Endothelial cell of umbilical vein (primary cell): ENCODE results near the gene RAD51B.

Experiments used
- EZH2 ChIP-seq: IDR thresholded peaks from 2 replicates; pipeline ENCODE4 v1.6.1; 2012; ENCODE audit warnings: borderline replicate concordance, low read depth, mild to moderate bottlenecking, moderate library complexity, low read length, inconsistent platforms; ENCODE audit not compliant: severe bottlenecking
- FOS ChIP-seq: IDR thresholded peaks from 2 replicates; pipeline ENCODE4 v1.6.1; 2011; ENCODE audit warnings: mild to moderate bottlenecking, low read length, moderate library complexity, borderline replicate concordance; ENCODE audit not compliant: insufficient read depth
- GATA2 ChIP-seq: IDR thresholded peaks from 2 replicates; pipeline ENCODE4 v1.7.0; 2011; ENCODE audit warnings: low read depth, mild to moderate bottlenecking, moderate library complexity, mixed read lengths, low read length; ENCODE audit not compliant: insufficient read length, insufficient read depth
- JUN ChIP-seq: IDR thresholded peaks from 2 replicates; pipeline ENCODE4 v1.6.1; 2011; ENCODE audit warnings: borderline replicate concordance, low read depth; ENCODE audit not compliant: insufficient read length, insufficient read depth
- MYC ChIP-seq: IDR thresholded peaks from one replicate; pipeline ENCODE4 v1.6.1; 2011; ENCODE audit warnings: mild to moderate bottlenecking, low read depth, low read length
- POLR2A ChIP-seq: IDR thresholded peaks from 2 replicates; pipeline ENCODE4 v1.6.1; 2012; ENCODE audit warnings: low read depth, mild to moderate bottlenecking, control low read depth, low read length
- POLR2AphosphoS5 ChIP-seq: IDR thresholded peaks from 2 replicates; pipeline ENCODE4 v1.6.1; 2012; ENCODE audit warnings: low read depth, mild to moderate bottlenecking, control low read depth, low read length, moderate library complexity; ENCODE audit not compliant: insufficient read depth
- TF ChIP-seq, protein P1 (sequence below), 2 donors: IDR thresholded peaks; 1 replicate in 1 of 2; 2 replicates in 1 of 2; pipeline ENCODE4 v1.5.1; 2011; ENCODE audit warnings: low read length in 2 of 2, mild to moderate bottlenecking in 2 of 2, moderate library complexity in 2 of 2, control low read depth in 1 of 2, inconsistent platforms in 1 of 2, low read depth in 1 of 2; ENCODE audit not compliant: insufficient read depth in 1 of 2; ENCODE audit errors: extremely low read depth in 1 of 2

DNA sequence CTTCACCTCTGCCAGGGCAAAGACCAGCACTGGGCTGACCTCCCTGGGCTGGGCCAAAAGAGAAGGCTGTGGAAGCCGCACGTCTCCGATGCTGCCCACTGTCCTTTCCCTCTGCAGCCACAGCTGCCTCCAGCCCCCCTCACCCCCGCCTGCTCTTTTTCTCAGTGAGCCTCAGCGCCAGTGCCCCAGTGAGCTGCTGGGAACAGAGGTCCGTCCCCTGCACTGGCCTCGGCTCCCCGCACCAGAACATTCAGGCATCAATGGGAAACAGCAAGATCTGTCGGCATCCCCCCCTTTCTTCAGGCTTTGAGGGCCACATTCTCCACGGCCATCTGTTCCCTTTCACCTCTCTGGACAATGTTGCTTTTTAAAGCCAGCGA, 575.2 kb downstream of the RAD51B start:
- TF ChIP-seq, protein P1, sequence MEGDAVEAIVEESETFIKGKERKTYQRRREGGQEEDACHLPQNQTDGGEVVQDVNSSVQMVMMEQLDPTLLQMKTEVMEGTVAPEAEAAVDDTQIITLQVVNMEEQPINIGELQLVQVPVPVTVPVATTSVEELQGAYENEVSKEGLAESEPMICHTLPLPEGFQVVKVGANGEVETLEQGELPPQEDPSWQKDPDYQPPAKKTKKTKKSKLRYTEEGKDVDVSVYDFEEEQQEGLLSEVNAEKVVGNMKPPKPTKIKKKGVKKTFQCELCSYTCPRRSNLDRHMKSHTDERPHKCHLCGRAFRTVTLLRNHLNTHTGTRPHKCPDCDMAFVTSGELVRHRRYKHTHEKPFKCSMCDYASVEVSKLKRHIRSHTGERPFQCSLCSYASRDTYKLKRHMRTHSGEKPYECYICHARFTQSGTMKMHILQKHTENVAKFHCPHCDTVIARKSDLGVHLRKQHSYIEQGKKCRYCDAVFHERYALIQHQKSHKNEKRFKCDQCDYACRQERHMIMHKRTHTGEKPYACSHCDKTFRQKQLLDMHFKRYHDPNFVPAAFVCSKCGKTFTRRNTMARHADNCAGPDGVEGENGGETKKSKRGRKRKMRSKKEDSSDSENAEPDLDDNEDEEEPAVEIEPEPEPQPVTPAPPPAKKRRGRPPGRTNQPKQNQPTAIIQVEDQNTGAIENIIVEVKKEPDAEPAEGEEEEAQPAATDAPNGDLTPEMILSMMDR (IDR thresholded peaks at IDR 0.05; ENCODE audit: extremely low read depth in 1 of 2, insufficient read depth in 1 of 2, low read depth in 1 of 2, low read length in 2 of 2): no peak
- no peak for TF ChIP-seq POLR2A
- TF ChIP-seq JUN: no peak
- no peak for TF ChIP-seq POLR2AphosphoS5
- no peak for TF ChIP-seq FOS
- TF ChIP-seq MYC: no peak
- TF ChIP-seq EZH2: no peak
- no peak for TF ChIP-seq GATA2
